GM08714 (cell line): Measurements from ENCODE around the gene GADD45G.

Source experiments
- H3K4me3 ChIP-seq: fragments of 200-500 bp; sonication (Bioruptor generic); 2 replicates; pipeline ENCODE4 v1.5.1; 2014; ENCODE audit warnings: mild to moderate bottlenecking, low read length, inconsistent platforms
- ZNF274 ChIP-seq: IDR thresholded peaks from 2 replicates; pipeline ENCODE4 v1.6.1; 2012; ENCODE audit warnings: mild to moderate bottlenecking, low read depth, low read length

Gene GADD45G

DNA sequence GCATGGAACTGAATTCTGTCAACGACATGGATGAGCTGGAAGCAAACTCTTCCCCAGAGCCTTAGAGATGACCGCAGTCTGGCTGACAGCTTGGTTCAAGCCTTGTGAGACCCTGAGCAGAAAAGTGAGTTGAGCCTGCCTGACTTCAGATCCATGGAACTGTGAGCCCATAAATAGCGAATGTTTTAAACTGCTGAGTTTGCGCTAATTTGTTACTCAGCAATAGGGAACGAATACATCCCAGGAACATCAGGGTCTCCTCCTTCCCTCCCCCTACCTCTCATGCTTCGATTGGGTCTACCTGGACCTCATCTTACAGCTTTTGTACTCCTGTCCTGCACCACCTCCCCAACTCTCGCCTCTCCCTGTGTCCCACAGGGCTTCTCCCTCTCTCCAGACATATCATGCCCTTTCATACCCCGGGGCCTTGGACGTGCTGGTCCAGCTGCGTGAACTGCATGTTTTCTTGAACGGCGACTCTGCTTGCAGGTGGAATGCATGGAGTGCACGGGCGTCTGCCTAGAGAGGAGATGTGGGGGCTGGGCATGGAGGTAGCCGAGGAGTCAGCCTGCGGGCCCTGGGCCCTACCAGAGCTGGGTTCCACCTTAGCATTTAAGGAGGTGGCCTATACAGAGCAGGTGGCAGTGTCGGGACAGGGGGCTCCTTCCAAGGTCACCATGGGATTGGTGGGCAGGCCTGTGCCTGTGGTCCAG is 7.9 kb downstream of the GADD45G start:
- H3K4me3 ChIP-seq = no peak overlapping the region
- TF ChIP-seq ZNF274 = no peak

DNA sequence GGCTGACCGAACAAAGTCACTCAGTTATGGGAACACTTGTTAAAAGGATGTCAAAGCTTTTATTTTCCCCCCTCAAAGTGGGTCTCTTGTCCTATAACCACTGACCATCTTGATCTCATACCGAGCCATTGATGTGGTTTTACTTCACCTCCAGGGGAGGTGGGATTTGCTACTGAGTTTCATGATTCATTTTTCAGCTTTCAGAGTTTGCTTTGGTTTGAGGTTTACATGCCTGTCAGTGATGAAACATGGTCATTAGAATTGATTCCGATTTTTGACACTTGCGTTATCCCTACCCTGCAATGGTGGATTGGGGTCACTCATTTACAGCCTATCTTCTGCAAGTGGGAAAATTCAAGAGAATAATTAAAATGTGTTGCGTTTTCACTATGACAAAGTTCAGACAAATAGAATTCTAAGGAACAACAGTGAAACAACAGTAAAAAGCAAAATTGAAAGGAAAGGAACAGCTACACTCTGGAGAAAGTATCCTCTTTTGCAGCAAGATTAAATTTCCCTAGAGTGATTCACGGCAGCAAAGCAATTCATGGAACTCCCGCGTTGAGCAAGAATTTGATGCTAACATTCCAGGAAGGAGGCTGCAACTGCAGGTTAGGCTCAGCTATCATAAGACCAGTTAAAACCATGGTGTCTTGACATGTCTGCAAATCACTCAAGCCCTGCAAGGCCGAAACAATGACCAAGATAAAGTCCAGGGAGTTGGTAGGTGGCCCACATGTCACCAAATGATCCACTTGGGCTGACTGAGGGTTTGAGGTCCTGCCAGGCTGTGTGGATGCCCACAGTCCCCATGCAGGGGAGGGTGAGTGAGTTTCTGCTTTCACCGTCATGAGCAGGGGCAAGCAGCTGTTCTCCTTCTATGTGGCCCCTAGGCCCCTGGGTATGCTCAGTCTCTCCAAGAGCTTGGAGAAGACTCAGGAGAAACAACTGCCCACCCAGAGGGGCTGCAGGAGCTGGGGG is 9.4 kb downstream of the GADD45G start:
- no peak for TF ChIP-seq ZNF274
- H3K4me3 ChIP-seq = no peak overlapping the region

GRCh38 chr9:89615661-89616060 is 10.8 kb downstream of the GADD45G start:
- no peak overlapping the region for H3K4me3 ChIP-seq
- no peak for TF ChIP-seq ZNF274

DNA sequence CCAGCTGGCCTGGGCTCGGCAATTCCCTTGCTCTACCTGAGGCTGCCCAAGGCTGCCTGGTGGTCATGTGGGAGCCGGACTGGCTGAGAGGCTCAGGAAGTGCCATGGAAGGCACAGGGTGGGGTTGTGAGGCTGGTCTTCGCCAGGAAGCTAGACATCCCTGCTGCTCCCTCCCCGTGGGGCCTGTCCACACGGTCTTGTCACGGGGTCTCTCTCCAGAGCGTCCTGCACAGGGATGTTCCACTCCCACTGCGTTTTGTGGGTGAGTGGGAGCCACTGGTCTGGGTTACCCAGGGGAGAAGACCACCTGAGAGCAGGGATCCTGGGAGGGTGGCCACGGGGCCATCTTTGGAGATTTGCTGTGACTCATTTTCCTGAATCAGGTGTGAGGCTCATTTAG is 11.6 kb downstream of the GADD45G start:
- no peak for TF ChIP-seq ZNF274
- H3K4me3 ChIP-seq = no peak overlapping the region

- H3K4me3 ChIP-seq = no peak overlapping the region
- no peak for TF ChIP-seq ZNF274
Observed at GRCh38 chr9:89617978-89618377, 13.2 kb downstream of the GADD45G start.

DNA sequence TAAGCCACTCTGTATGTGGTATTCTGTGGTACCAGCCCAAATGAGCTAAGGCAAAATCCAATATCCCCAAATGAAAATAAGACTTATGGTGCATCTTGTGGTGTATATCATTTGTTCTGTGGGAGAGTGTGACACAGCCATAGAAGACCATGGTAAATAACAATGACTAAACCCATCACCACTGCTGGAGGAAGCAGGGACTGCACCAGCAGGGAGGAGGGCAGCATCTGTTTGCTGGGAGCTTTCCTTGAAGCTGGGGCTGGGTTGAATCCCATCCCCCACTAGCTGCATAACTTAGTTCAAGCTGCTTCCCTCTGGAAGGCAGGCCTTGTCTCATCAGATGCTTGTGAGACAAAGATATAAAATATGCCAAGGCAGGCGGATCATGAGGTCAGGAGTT is 14.2 kb downstream of the GADD45G start:
- H3K4me3 ChIP-seq = no peak overlapping the region
- TF ChIP-seq ZNF274 = no peak

GRCh38 chr9:89619424-89620138 is 14.8 kb downstream of the GADD45G start:
- H3K4me3 ChIP-seq = no peak overlapping the region
- TF ChIP-seq ZNF274 = no peak

DNA sequence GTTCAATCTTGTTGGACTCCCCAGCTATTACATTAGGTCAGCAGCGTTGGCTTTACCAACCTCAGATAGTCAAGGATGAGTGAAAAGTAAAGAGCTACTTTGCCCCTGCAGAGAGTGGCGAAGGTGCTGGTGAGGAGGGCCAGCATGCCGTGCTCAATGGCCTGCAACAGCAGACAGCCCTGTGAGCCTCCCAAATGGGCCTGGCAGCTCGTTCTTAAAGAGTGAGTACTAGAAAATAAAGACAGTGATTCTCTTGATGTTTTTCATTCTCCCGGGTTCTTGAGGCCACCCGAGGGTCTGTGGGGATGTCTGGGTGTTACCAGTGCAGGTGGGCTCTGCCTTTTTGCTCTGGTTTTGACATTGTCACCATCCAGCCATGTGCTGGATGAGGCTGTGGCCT is 16.2 kb downstream of the GADD45G start:
- TF ChIP-seq ZNF274 = no peak
- H3K4me3 ChIP-seq = no peak overlapping the region

GRCh38 chr9:89621676-89622075 is 16.9 kb downstream of the GADD45G start:
- no peak overlapping the region for H3K4me3 ChIP-seq
- no peak for TF ChIP-seq ZNF274

DNA sequence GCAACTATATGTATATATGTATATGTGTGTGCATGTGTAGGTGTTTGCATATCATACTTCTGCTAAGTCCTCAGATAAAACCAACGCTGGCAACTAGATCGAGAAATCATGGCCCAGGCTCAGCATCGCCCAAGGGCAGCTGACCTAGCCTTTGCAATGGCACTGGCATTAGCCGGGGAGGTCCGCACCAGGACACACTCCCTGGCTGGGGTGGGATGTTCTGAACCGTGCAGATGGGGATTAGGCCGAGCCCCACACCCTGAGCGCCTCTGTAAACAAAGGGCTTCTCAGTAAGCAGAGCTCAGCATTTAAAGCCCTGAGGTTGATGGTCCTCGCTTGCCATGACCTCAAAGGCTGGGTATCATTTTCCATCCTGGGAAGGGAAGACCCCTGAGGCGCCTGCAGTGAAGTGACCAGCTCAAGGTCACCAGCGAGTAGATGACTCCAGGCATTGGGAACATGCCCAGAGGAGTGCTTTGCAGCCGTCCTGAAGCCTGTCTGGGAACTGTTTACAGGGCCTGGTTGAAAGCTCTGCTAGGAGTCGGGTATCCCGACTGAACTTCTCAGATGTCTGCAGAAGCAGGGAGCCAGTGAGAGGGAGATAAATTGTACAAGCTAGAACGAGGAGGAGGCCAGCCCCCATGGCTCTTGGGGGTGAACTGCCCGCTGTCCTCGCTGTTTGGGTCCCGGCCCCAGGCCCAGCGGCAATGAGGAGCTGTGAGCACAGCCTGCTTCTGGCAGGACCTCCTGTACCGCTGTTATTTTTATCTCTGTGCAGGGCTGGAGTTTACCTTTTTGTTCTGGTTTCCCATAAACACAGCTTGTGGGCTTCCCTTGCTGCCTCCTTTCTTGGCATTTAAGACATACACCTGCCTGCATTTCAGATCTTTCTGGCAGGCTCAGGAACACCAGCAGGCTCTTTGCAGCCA is 18.4 kb downstream of the GADD45G start:
- H3K4me3 ChIP-seq = no peak overlapping the region
- TF ChIP-seq ZNF274 = no peak

- H3K4me3 ChIP-seq = no peak overlapping the region
- TF ChIP-seq ZNF274 = no peak
Observed at GRCh38 chr9:89623925-89624420, 19.2 kb downstream of the GADD45G start.

- no peak overlapping the region for H3K4me3 ChIP-seq
- TF ChIP-seq ZNF274 = no peak
Observed at GRCh38 chr9:89625721-89626687, 21.2 kb downstream of the GADD45G start.

DNA sequence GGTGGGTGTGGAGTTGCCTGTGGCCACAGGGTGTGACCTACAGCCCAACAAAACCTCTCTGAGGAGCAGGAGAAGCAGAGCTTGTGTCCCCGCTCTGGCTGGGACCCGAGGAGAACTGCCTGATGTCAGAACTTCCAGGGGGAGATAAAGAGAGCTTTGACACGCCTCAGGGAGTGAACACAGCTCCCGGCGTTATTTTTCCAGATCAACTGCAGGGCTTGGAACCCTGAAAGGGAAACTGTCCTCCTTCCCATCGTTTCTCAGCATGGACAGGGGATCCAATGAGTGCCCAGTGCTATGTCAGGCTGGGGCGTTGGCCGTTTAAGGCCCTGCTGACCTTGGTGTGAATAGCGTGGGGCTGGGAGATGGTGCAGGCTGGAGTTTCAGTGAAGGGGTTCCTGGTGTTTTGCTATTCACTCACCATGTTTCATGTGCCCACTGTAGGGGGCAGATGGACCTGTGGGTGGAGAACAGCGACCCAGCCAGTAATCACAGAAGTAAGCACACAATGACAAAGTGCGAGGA is 22.0 kb downstream of the GADD45G start:
- no peak overlapping the region for H3K4me3 ChIP-seq
- TF ChIP-seq ZNF274 = no peak
